ENCODE results near the gene BCOR. TPM values are rescaled to one million over a fixed set of nuclear protein-coding genes. Genes with fewer than 3 reads are reported as not detected.

BCOR gene
- total and polyA plus RNA-seq, 2 donors (not counting 1 experiment from before 2014, with no cell fraction given): 3.0 to 5.8 TPM

DNA sequence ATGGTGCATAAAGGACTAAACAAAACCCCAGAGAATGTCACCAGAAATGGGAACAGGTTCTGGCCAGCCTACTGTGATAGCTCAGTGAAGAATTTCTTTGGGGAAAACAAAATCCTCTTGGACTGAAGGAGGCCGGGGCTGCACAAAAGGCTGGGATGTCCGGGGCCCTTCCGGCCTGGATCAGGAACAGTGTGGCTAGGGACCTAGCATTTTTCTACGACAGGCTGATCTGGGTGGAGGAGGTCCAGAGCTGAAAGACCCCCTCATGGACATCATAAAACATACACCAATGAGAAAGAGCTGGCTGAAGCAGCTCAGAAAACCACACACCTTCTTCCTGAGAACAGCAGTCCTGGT is 94.7 kb downstream of the BCOR start:
- H3K9ac ChIP-seq (ENCODE audit: insufficient read depth, low read length): no peak overlapping the region
- H3K4me1 ChIP-seq (ENCODE audit: control insufficient read depth, extremely low read depth, insufficient read depth, low read length): no peaks in the 10 kb centered on the region
- H3K79me2 ChIP-seq (ENCODE audit: control insufficient read depth, insufficient read depth, low read length): no peaks in the 10 kb centered on the region
- no peaks in the 10 kb centered on the region for H3K9me3 ChIP-seq (ENCODE audit: control insufficient read depth, insufficient read depth, low read depth, low read length)
- no peaks in the 10 kb centered on the region for H3K36me3 ChIP-seq (ENCODE audit: control insufficient read depth, insufficient read depth, low read length)
- H3K27me3 ChIP-seq (ENCODE audit: control insufficient read depth, insufficient read depth, low read length): no peaks in the 10 kb centered on the region
- H3K4me2 ChIP-seq (ENCODE audit: extremely low read depth, insufficient read depth, low read length): no peak overlapping the region
- TF ChIP-seq, protein P1, sequence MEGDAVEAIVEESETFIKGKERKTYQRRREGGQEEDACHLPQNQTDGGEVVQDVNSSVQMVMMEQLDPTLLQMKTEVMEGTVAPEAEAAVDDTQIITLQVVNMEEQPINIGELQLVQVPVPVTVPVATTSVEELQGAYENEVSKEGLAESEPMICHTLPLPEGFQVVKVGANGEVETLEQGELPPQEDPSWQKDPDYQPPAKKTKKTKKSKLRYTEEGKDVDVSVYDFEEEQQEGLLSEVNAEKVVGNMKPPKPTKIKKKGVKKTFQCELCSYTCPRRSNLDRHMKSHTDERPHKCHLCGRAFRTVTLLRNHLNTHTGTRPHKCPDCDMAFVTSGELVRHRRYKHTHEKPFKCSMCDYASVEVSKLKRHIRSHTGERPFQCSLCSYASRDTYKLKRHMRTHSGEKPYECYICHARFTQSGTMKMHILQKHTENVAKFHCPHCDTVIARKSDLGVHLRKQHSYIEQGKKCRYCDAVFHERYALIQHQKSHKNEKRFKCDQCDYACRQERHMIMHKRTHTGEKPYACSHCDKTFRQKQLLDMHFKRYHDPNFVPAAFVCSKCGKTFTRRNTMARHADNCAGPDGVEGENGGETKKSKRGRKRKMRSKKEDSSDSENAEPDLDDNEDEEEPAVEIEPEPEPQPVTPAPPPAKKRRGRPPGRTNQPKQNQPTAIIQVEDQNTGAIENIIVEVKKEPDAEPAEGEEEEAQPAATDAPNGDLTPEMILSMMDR (conservative IDR thresholded peaks at IDR 0.05 in 1 of 2, IDR thresholded peaks at IDR 0.05 in 1 of 2; ENCODE audit: low read depth in 1 of 2, low read length in 2 of 2): no peak
- TF ChIP-seq EZH2 (IDR thresholded peaks at IDR 0.05; ENCODE audit: low read length, missing control alignments): no peak
- H3K27ac ChIP-seq (ENCODE audit: insufficient read depth, low read length): no peak overlapping the region
- DNase-seq (ENCODE audit: low read depth in 2 of 2): no peak
- H4K20me1 ChIP-seq (ENCODE audit: control insufficient read depth, extremely low read depth, insufficient read depth, low read length): no peaks in the 10 kb centered on the region
- no peak overlapping the region for H2AFZ ChIP-seq (ENCODE audit: low read length)
- no peak overlapping the region for H3K4me3 ChIP-seq (replicated peaks in 1 of 4; ENCODE audit: control extremely low read depth in 1 of 4, insufficient read depth in 1 of 4, low read depth in 3 of 4, low read length in 4 of 4)

Measured in fibroblast of lung (primary cell).